ENCODE measurements around the gene SDR9C7. TPM values are rescaled to one million over a fixed set of nuclear protein-coding genes. Genes with fewer than 3 reads are reported as not detected.
"Not testable (repeated sequence)": the region's sequence is repeated elsewhere in the genome, so short reads cannot be mapped to it uniquely, and the experiment has no call there.

Gene SDR9C7
- total and polyA plus RNA-seq, 2 of the 8 experiments (the other 6 are each of a cell fraction or from before 2014, with no cell fraction given): 0.11 TPM; not detected in 1

- H2BK5ac ChIP-seq (ENCODE audit: low read depth, low read length); H2BK20ac ChIP-seq (ENCODE audit: low read length); H3K23ac ChIP-seq (ENCODE audit: insufficient read length); H3K23me2 ChIP-seq (ENCODE audit: low read depth, low read length); H2AFZ ChIP-seq (ENCODE audit: low read length); H3K56ac ChIP-seq (replicated peaks; ENCODE audit: insufficient read length, low read depth, low read length); H2AK5ac ChIP-seq (ENCODE audit: low read depth, low read length); CTCF ChIA-PET (ENCODE audit: partially characterized antibody); H3K9ac ChIP-seq (replicated peaks in 1 of 4; ENCODE audit: extremely low read depth in 1 of 4, low read depth in 3 of 4, low read length in 3 of 4); H3K4me1 ChIP-seq (replicated peaks in 1 of 4; ENCODE audit: control insufficient read depth in 3 of 4, insufficient read depth in 4 of 4, low read length in 3 of 4); H3K4me2 ChIP-seq (ENCODE audit: insufficient read depth in 1 of 2, low read depth in 2 of 2, low read length in 2 of 2); H3K27me3 ChIP-seq (replicated peaks in 1 of 4; ENCODE audit: control insufficient read depth in 3 of 4, extremely low read depth in 1 of 4, insufficient read depth in 3 of 4, low read length in 3 of 4); H3K36me3 ChIP-seq (ENCODE audit: control insufficient read depth in 2 of 4, insufficient read depth in 4 of 4, low read length in 3 of 4); H3K4me3 ChIP-seq (ENCODE audit: extremely low read depth in 1 of 4, insufficient read depth in 2 of 4, low read depth in 3 of 4, low read length in 4 of 4); H2BK12ac ChIP-seq (ENCODE audit: low read depth, low read length); H4K8ac ChIP-seq (ENCODE audit: extremely low read depth, insufficient read depth, low read length); POLR2A ChIA-PET (ENCODE audit: partially characterized antibody); H4K20me1 ChIP-seq (replicated peaks in 1 of 2; ENCODE audit: control insufficient read depth in 1 of 2, insufficient read depth in 2 of 2, low read length in 2 of 2); H4K5ac ChIP-seq (ENCODE audit: insufficient read length, low read depth, low read length); H3K79me1 ChIP-seq (ENCODE audit: low read depth, low read length); H3K27ac ChIP-seq (ENCODE audit: low read depth, low read length); H3K18ac ChIP-seq (ENCODE audit: extremely low read depth, low read length); FAIRE-seq; H4K91ac ChIP-seq (replicated peaks; ENCODE audit: insufficient read length, low read length); DNase-seq (ENCODE audit: low read depth in 1 of 2, low spot score in 2 of 2); H3K4ac ChIP-seq (replicated peaks; ENCODE audit: insufficient read length, low read depth, low read length); H2BK15ac ChIP-seq (ENCODE audit: low read length); H2BK120ac ChIP-seq (replicated peaks; ENCODE audit: low read depth, low read length); H3K14ac ChIP-seq (ENCODE audit: insufficient read length); H3K79me2 ChIP-seq (ENCODE audit: control insufficient read depth in 1 of 2, insufficient read depth in 2 of 2, low read length in 2 of 2): not testable (repeated sequence)
- peaks cover 49 to 58% of the 10 kb centered on the region in 2 experiments for H3K9me3 ChIP-seq (ENCODE audit: insufficient read depth in 2 of 2, low read depth in 1 of 2, low read length in 1 of 2)
Observed at GRCh38 chr12:56901313-56901712, 32.9 kb downstream of the SDR9C7 start.

All from H1 (cell line).